Retinal pigment epithelial cell (primary cell): ENCODE data around the gene CYP27A1.
"Not testable (repeated sequence)": the region's sequence is repeated elsewhere in the genome, so short reads cannot be mapped to it uniquely, and the experiment has no call there.

Experiments used
- DNase-seq: peaks from one replicate; pipeline ENCODE4 v3.0.0-alpha.2; 2010; ENCODE audit warnings: low read depth
- H3K4me3 ChIP-seq: 2 replicates; pipeline ENCODE4 v1.5.1; 2011; ENCODE audit warnings: mild to moderate bottlenecking, low read length, control low read depth, moderate library complexity
- CTCF ChIP-seq: conservative IDR thresholded peaks from 2 replicates; pipeline ENCODE4 v1.5.1; 2011; ENCODE audit warnings: low read depth, low read length, control low read depth, inconsistent platforms

The CYP27A1 gene

GRCh38 chr2:218754201-218754600 is 27.7 kb upstream of the CYP27A1 start:
- no peak overlapping the region for H3K4me3 ChIP-seq
- TF ChIP-seq CTCF = no peak
- DNase-seq = no peak

- no peak for DNase-seq
- no peak overlapping the region for H3K4me3 ChIP-seq
- no peak for TF ChIP-seq CTCF
These were observed 27.2 kb upstream of the CYP27A1 start for GRCh38 chr2:218754781-218755180.

DNA sequence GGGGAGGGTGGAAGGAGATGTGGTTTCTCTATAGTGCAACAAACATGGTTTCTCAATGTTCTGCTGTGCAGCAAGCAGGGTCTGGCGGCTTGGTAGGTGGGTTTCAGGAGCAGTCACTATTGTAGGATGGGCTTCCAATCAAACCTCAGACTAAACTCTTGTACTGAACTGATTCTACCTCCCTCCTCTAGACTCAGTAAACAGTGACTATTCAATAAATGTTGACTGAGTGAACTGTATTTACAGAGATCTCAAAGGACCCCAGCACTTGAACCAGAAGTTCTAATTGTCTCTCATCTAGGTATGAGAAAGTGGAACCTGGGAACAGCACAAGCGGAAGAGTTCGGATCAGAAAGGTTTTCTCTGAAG is 26.8 kb upstream of the CYP27A1 start:
- no peak for TF ChIP-seq CTCF
- DNase-seq = no peak
- H3K4me3 ChIP-seq = no peak overlapping the region

DNA sequence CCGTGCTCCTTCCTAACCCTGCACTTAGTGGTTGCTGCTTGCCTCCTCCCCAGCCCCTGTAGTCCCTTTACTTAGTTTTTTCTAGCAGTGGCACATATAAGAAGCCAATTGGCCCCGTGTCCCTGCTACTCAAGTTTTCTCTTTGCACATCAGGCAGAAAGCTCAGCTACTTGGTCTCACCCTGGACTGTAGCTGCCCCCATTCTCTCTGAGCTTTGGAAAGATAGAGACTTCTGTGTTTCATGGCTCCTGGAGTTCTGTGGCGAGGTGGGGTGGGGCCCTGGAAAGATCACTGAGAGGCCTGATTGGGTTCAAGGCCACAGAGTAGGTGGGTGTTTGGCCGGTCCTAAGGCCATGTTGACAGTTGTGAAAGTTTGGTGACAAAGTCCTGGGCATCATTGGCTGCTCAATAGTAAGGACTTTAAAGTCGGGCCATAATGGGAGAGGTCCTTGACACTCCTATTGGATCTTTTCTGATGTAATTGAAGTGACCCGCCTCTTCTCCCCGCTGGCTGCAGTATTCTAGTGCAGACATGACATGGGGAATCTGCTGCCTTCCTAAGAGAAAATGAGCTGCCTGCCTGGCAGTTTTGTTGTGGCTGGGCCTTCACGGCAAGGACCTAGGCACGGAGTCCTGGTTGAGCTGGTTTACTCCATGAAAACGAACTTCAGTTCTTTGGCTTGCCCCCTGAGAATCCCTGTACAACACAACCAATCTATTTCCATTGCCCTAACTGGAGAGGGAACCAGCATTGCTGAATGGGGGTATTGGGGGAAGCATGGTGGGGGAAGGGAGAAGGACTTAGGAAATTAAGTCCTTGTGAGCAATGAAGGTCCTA is 26.2 kb upstream of the CYP27A1 start:
- no peak overlapping the region for H3K4me3 ChIP-seq
- DNase-seq = no peak
- TF ChIP-seq CTCF = no peak

DNA sequence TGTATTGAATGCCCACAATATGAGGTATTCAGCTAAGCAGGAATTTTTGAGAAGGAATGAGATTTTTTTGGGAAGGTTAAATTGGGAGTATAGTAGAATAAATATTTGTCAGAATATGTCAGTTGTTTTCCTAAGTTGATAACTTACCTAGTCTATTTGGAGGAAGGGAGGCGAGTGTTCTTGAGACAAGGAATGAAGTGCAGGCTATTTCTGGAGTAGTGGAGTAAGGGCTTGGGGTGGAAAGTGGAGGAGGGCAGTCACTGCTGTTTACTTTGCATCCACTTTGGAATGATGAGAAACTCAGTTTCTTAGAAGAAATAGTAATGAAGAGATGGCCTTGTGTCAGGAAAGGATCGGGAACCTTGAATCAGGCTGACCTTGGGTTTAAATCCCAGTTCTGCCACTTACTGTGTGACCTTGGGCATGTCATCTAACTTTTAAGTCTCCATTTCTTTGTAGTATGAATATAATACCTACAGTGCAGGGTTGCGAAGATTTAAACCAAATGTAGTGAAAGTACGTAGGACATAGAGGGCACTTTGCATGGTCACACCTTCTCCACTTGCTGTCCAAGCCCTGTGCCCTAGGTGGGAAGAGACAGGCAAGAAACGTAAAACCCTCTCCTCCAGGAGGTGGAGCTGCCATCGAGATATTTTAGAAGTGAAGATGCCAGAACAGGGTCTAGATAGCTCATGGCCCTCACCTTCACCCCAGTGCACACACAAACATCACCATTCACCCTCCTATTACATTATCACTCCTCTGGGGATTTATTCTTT is 25.2 kb upstream of the CYP27A1 start:
- H3K4me3 ChIP-seq = no peak overlapping the region
- TF ChIP-seq CTCF = no peak
- DNase-seq = no peak

- DNase-seq = no peak
- no peak for TF ChIP-seq CTCF
- H3K4me3 ChIP-seq = no peak overlapping the region
These were observed 20.2 kb upstream of the CYP27A1 start for GRCh38 chr2:218761795-218762194.

DNA sequence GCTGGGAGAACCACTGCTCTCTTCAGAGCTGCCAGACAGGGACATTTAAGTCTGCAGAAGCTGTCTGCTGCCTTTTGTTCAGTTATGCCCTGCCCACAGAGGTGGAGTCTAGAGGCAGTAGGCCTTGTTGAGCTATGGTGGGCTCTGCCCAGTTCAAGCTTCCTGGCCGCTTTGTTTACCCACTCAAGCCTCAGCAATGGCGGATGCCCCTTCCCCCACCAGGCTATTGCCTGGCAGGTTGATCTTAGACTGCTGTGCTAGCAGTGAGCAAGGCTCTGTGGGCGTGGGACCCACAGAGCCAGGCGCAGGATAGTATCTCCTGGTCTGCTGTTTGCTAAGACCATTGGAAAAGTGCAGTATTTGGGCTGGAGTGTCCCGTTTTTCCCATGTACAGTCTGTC is 9.2 kb upstream of the CYP27A1 start:
- not testable (repeated sequence) for DNase-seq, H3K4me3 ChIP-seq
